Measurements from ENCODE around the gene NUFIP1. TPM values are rescaled to one million over a fixed set of nuclear protein-coding genes. Genes with fewer than 3 reads are reported as not detected.

The NUFIP1 gene
- total and polyA plus RNA-seq, 2 of the 8 experiments (the other 6 are each of a cell fraction or from before 2014, with no cell fraction given), result 4.6 to 16.6 TPM

DNA sequence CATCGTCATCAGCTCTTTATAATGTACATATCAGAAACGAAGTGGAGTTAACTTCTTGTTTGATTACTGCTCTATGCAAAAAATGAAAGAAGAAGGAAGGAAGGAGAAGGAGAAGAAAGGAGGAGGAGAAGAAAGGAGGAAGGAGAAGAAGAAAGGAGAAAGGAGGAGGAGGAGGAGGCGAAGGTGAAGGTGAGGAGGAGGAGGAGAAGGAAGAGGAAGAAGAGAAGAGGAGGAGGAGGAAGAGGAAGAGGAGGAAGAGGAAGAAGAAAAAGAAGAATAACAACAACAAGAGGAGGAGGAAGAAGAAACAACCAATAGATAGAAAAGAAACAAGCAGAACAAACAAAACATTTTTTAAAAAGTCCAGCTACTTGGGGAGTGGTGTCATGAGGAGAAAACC is 13.1 kb downstream of the NUFIP1 start:
- peaks cover 0 to 5% of the 10 kb centered on the region in 2 experiments; a peak in 2 of 4 replicates for H3K79me2 ChIP-seq (ENCODE audit: control insufficient read depth in 1 of 2, insufficient read depth in 2 of 2, low read length in 2 of 2)
- no peak overlapping the region for H3K56ac ChIP-seq (replicated peaks; ENCODE audit: insufficient read length, low read depth, low read length)
- no peak overlapping the region for H2AFZ ChIP-seq (ENCODE audit: low read length)
- H3K27me3 ChIP-seq (replicated peaks in 1 of 4; ENCODE audit: control insufficient read depth in 3 of 4, extremely low read depth in 1 of 4, insufficient read depth in 3 of 4, low read length in 3 of 4), result no peaks in the 10 kb centered on the region
- CTCF ChIA-PET (ENCODE audit: partially characterized antibody), result interaction anchor here (1.2 to 1.5 kb wide), 2 partner anchors 26 to 34 kb away, joined by 3 read pairs; no protein-coding TSS in a partner anchor
- no peak overlapping the region for H3K18ac ChIP-seq (ENCODE audit: extremely low read depth, low read length)
- no peak overlapping the region for H3K14ac ChIP-seq (ENCODE audit: insufficient read length)
- H3K79me1 ChIP-seq (ENCODE audit: low read depth, low read length), result no peaks in the 10 kb centered on the region; the same call in 1 of the 2 replicates
- no peak overlapping the region for H3K27ac ChIP-seq (ENCODE audit: low read depth, low read length)
- H3K4ac ChIP-seq (replicated peaks; ENCODE audit: insufficient read length, low read depth, low read length), result no peak overlapping the region
- H4K5ac ChIP-seq (ENCODE audit: insufficient read length, low read depth, low read length), result no peak overlapping the region
- DNase-seq (ENCODE audit: low read depth in 1 of 2, low spot score in 2 of 2), result no peak
- H3K9ac ChIP-seq (replicated peaks in 1 of 4; ENCODE audit: extremely low read depth in 1 of 4, low read depth in 3 of 4, low read length in 3 of 4), result no peak overlapping the region
- WGBS, 2 experiments (ENCODE audit: extremely low coverage in 1 of 2, insufficient coverage in 1 of 2, insufficient read length in 1 of 2, insufficient replicate concordance in 2 of 2, low coverage in 1 of 2, low lambda C conversion rate in 2 of 2, missing lambda C conversion rate in 1 of 2), result 73 to 86% methylated on average over 1 to 3 of the region's 3 CpGs
- no peak overlapping the region for H4K91ac ChIP-seq (replicated peaks; ENCODE audit: insufficient read length, low read length)
- H3K9me3 ChIP-seq (ENCODE audit: insufficient read depth in 2 of 2, low read depth in 1 of 2, low read length in 1 of 2), result no peaks in the 10 kb centered on the region
- TF ChIP-seq CBX5 (IDR thresholded peaks at IDR 0.05; ENCODE audit: low read depth, low read length) (no peak), GTF2F1 (IDR thresholded peaks at IDR 0.05; ENCODE audit: borderline replicate concordance, low read depth, low read length) (no peak), RNF2 (IDR thresholded peaks at IDR 0.05; ENCODE audit: borderline replicate concordance, low read depth, low read length, missing control alignments, poor library complexity, severe bottlenecking) (no peak), BACH1 (IDR thresholded peaks at IDR 0.05; ENCODE audit: low read length) (no peak), CTBP2 (IDR thresholded peaks at IDR 0.05; ENCODE audit: borderline replicate concordance, insufficient read depth, insufficient read length, low read length) (no peak), YY1 (IDR thresholded peaks at IDR 0.05; ENCODE audit: low read depth, low read length) (no peak), BCL11A (IDR thresholded peaks at IDR 0.05; ENCODE audit: low read depth in 2 of 2, low read length in 2 of 2) (no peak), USF2 (IDR thresholded peaks at IDR 0.05; ENCODE audit: low read length) (no peak), ASH2L (IDR thresholded peaks at IDR 0.05; ENCODE audit: low read length) (no peak), JUN (IDR thresholded peaks at IDR 0.05; ENCODE audit: low read depth, low read length) (no peak), MAFK (IDR thresholded peaks at IDR 0.05; ENCODE audit: low read depth, low read length) (no peak), POLR2A (IDR thresholded peaks at IDR 0.05; ENCODE audit: control extremely low read depth in 1 of 2, low read depth in 2 of 2, low read length in 2 of 2) (no peak)
- no peak overlapping the region for H3K4me2 ChIP-seq (ENCODE audit: insufficient read depth in 1 of 2, low read depth in 2 of 2, low read length in 2 of 2)
- no peak overlapping the region for H3K4me3 ChIP-seq (ENCODE audit: extremely low read depth in 1 of 4, insufficient read depth in 2 of 4, low read depth in 3 of 4, low read length in 4 of 4)
- no peaks in the 10 kb centered on the region; a peak in 1 of 7 replicates for H3K4me1 ChIP-seq (replicated peaks in 1 of 4; ENCODE audit: control insufficient read depth in 3 of 4, insufficient read depth in 4 of 4, low read length in 3 of 4)
- H3K23ac ChIP-seq (ENCODE audit: insufficient read length), result no peak overlapping the region
- no peak overlapping the region for H2BK5ac ChIP-seq (ENCODE audit: low read depth, low read length)
- H2AK5ac ChIP-seq (ENCODE audit: low read depth, low read length), result no peak overlapping the region
- peaks cover 12 to 56% (median 35%) of the 10 kb centered on the region in 4 experiments for H3K36me3 ChIP-seq (ENCODE audit: control insufficient read depth in 2 of 4, insufficient read depth in 4 of 4, low read length in 3 of 4)
- H3K23me2 ChIP-seq (ENCODE audit: low read depth, low read length), result no peaks in the 10 kb centered on the region
- POLR2A ChIA-PET (ENCODE audit: partially characterized antibody), result interaction anchor here (1.2 kb wide), 1 partner anchor 11 kb away, joined by 4 read pairs; no protein-coding TSS in a partner anchor
- no peaks in the 10 kb centered on the region for H4K20me1 ChIP-seq (replicated peaks in 1 of 2; ENCODE audit: control insufficient read depth in 1 of 2, insufficient read depth in 2 of 2, low read length in 2 of 2)
- H2BK20ac ChIP-seq (ENCODE audit: low read length), result no peak overlapping the region
- H2BK12ac ChIP-seq (ENCODE audit: low read depth, low read length), result no peak overlapping the region
- no peak overlapping the region for H4K8ac ChIP-seq (ENCODE audit: extremely low read depth, insufficient read depth, low read length)
- H2BK15ac ChIP-seq (ENCODE audit: low read length), result no peak overlapping the region
- FAIRE-seq, result no peak
- no peak overlapping the region for H2BK120ac ChIP-seq (replicated peaks; ENCODE audit: low read depth, low read length)
